SK-N-SH (cell line): ENCODE data around the gene C1QL4.

Source experiments
- NFIC ChIP-seq: IDR thresholded peaks from 2 replicates; pipeline ENCODE4 v1.4.0; 2012; ENCODE audit warnings: borderline replicate concordance
- RXRA ChIP-seq: IDR thresholded peaks from 2 replicates; pipeline ENCODE4 v1.4.0; 2012; ENCODE audit warnings: low read depth, mild to moderate bottlenecking, borderline replicate concordance

DNA sequence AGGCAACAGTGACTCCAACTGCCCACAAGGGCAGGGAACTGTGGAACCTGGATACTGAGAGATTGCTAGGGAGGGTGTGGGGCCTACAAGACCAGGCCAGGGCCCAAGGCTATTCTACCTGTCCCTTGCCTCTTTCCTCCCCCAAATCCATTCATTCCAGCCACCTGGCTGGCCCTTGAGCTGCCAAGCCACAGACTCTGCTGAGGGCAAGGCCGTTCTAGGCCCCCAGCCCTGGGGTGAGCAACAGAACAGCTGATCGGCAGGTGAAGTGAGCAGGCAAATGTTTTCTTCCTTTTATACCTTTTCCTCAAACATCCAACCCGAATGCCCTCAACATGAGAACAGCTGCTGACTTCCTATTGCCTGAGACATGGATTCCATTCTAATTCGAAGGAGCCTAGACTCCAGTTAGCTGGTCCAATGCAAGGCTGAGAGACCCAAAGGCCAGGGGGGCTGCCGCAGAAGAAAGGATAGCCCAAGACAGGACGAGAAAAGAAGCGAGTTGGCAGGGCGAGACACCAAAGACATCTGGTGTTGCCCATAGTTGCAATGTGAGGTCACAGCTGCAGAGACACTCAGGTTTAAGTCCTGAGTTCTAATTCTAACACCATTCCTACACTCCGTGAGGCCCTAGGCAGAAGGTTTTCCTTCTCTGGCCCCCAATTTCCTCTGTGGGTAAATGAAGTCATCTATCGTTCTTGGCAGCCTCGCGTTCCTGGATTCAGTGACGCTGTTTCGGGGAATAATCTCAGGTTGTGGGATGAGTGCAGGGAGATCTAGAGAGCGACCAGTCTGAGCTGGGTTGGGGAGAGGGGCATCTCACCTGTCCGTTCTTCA is 1.7 kb downstream of the C1QL4 start:
- TF ChIP-seq NFIC, result no peak
- no peak for TF ChIP-seq RXRA
